GM19438 (cell line): ENCODE data around the gene EOGT.

ENCODE experiments used
- ATAC-seq: cut with Tn5 transposase; IDR thresholded peaks from one replicate; pipeline ENCODE4 v1.9.1; 2021; ENCODE audit warnings: low read depth; ENCODE audit not compliant: unreplicated experiment

Gene EOGT

GRCh38 chr3:69009559-69010410 is 3.7 kb downstream of the EOGT start:
- ATAC-seq: no peak

DNA sequence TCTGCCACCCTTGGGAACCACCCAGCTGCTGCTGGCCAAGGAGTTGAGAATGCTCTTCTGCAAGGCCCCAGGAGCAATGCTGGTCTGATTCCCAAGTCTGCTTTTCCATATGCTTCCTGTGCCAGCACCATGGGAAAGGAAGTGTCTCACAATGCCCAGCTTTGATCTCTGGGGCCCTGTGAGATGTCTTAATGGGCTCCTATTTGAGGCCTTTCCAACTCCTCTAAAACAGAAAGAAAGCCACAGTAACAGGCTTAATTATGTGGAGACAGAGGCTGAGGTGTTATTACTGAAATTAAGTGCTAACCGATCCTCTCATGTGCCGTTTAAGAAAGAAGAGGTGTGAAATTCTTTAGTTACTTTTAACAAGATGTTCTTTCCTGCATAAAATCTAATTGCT is 4.5 kb downstream of the EOGT start:
- ATAC-seq: no peak

- ATAC-seq: no peak
These were observed 7.5 kb downstream of the EOGT start for GRCh38 chr3:69005791-69006482.

DNA sequence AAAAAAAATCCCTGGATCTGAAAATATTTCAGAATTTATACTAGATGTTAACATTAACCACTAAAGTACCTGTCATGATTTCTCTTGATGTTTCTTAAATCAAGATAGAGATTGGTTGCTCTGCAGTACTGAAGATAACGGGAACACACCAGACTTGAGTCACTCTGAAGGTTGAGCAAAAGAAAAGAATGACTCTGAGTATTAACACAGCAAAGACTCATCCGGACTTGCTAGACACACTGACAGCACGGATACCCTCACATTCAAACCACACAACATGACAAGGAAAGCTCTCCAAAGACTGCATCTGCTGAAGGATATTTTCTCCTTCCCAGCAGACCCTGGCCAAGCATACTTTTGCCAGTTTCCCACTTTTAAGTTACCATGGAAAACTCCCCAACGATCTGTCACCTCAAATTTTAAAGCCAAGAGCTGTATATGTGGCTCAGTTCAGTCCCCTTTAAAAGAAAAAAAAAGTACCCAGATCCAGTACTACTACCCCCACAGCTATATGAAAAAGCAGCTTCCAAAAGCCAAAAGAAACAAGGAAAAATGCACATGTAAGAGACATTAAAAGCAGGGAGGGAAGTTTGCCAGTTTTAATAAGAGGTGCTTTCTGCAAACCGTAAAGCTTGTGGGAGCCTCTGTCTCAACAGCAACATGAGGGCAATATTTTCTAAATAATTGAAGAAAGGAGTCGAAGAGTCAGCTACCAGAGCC is 8.3 kb downstream of the EOGT start:
- no peak for ATAC-seq

DNA sequence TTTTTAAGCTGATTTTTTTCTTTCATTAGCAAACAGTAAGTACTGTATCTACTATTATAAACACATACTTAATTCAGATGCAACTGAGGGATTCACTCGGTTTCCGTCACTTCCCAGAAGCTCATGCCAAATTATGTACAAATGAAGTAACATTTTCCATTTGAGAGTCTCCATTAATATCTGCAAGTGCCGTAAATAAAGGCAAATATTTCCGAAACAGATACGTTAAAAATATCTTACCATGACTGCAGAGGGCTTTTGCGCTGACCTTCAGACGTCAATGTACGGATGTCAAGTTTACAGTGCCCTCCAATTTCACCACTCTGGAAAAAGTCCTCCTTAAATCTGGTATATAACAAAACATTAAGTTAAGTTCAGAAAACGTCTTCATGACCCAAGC is 9.3 kb downstream of the EOGT start:
- ATAC-seq: no peak

- no peak for ATAC-seq
These were observed 13.9 kb downstream of the EOGT start for GRCh38 chr3:68999605-69000004.

DNA sequence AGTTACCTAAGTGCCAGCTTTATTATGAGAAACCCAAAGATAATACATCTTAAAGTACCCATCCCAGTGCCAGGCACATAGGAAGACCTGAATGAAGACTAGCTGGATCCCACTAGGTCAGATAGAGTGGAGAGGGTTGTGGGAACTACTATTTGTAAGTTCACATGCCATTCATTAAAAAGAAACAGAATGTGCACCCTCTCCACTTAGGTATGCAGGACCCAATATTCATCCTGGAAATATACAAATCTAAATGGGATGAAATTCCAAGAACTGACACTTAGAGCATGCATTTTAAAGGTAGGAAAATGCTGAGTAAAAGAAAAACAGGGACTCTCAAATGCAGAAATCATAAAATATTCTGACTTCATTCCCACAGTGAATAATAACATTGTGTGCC is 14.3 kb downstream of the EOGT start:
- ATAC-seq: no peak

GRCh38 chr3:68997887-68998286 is 15.6 kb downstream of the EOGT start:
- no peak for ATAC-seq

DNA sequence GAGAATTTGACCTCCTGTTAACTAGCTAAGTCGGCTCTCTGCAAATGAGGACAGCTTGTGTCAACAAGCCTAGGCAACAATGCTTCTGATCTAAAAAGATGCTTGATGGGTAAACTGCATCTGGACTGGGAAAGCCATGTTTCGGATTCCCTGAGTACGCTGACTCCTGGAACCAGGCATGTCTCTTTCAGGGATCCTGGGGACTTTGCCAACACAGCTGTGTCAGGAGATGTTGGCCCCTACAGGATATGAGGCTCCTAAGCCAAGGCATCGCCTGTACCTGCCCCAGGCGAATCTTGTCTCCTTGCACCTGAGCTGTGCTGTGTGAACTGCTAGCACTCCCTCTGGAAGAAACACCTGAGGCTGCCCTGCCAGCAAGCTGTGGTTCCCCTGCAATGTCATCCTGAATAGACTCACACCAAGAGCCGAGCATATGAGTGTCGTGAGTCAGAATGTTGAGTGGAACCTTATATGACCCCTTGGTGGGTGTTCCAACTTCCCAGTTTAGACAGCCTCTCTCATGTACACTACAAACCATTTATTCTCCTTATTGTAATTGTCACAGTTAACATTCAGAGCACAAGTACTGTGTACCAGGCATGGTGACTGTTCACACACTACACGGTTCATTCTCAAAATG is 17.0 kb downstream of the EOGT start:
- no peak for ATAC-seq

- ATAC-seq: no peak
These were observed 24.7 kb downstream of the EOGT start for GRCh38 chr3:68988740-68989139.

DNA sequence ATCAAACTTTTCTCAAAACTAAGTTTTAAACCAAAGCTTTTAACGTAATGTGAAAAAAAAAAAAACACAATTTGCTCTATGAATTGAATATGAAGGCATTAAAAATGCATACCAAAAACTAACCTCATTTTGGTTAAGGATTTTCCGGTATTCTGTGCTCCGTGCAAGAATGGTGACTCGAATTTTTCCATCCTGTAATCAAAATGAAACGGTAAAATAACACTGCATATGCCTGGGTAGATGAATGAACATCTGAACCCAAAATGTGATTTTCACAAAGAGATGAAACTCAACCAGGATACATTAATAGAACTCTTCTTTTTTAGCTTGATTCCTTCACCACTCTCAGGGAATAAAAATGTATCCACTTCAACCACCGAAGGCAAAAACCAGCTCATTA is 26.2 kb downstream of the EOGT start:
- no peak for ATAC-seq

DNA sequence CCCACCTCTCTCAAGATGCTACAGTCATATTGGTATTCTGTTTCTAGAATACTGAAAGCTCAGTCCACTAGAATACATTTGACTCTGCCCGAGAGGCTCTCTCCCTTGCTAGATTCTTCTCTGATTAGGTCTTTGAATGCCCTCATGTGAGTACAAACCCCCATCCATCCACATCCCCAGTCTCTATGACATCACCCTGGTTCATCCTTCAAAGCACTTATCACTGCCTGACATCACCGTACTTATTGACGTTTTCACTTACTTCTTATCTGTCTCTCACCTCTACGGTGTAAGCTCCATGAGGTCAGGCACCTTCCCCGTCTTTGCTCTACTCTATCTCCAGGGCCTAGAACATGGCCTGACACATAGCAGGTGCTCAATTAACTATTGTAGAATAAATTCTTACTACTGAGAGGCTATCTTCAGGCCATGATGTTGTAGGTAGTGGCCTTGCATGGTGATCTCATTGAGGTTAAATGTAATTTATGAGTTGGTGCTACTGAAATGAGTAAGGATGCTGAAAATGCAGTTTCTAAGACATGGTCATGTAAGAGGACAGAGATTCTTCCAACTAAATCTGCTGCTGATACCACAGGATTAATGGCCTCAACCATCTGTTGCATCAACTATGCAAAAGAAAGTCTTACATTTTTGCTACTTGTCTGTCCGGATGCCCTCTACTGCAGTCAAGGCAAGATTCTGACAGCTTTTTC is 26.8 kb downstream of the EOGT start:
- ATAC-seq: no peak

GRCh38 chr3:68985146-68985790 is 28.2 kb downstream of the EOGT start:
- ATAC-seq: no peak

GRCh38 chr3:68984011-68984530 is 29.4 kb downstream of the EOGT start:
- ATAC-seq: no peak

- no peak for ATAC-seq
These were observed 35.9 kb downstream of the EOGT start for GRCh38 chr3:68977486-68978167.

GRCh38 chr3:68974711-68975110 is 38.8 kb downstream of the EOGT start:
- no peak for ATAC-seq

GRCh38 chr3:68973639-68974038 is 39.8 kb downstream of the EOGT start:
- no peak for ATAC-seq

- no peak for ATAC-seq
These were observed 41.0 kb downstream of the EOGT start for GRCh38 chr3:68972358-68972979.

- ATAC-seq: no peak
These were observed 48.8 kb downstream of the EOGT start for GRCh38 chr3:68964694-68965093.
